ENCODE measurements around the gene IDH2. TPM values are rescaled to one million over a fixed set of nuclear protein-coding genes. Genes with fewer than 3 reads are reported as not detected.

IDH2 gene
- total and polyA plus RNA-seq, 2 of the 4 experiments (the other 2 are of a cell fraction): 84.9 to 118 TPM

DNA sequence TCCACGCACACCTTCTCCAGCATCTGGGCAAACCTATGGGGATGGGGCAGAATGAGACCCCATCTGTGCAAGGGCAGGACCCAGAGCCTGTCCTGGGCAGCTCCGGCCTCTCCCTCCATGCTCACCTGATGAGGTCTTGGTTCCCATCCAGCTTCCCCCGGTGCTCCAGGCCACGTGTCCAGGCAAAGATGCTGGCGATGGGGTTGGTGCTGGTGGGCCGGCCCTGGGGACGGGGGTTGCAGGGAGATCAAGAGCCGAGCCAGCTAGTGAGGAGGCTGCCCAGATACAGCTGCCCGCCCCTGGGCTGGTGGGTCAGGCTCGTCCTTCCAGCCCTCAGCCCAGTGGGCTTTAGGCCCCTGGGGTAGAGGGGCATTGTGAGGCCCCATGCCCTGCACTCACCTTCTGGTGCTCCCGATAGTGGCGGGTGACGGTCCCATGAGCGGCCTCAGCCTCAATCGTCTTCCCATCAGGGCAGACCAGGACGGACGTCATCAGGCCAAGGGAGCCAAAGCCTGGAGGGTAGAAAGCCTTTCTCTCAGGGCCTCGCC lies 17.3 kb downstream of the IDH2 start:
- Histone ChIP-seq H4K20me1 (ENCODE audit: insufficient read depth, low read length) (peaks cover 12% of the 10 kb centered on the region; the same call in 1 of the 2 replicates), H3K36me3 (ENCODE audit: control insufficient read depth, insufficient read depth, low read length) (peaks cover 51% of the 10 kb centered on the region), H3K9me1 (ENCODE audit: insufficient read depth, low read length) (peaks cover 3% of the 10 kb centered on the region; the same call in 1 of the 2 replicates), H3K14ac (replicated peaks; ENCODE audit: low read depth, low read length) (no peak overlapping the region), H2BK120ac (ENCODE audit: low read depth, low read length) (no peak overlapping the region), H3K27ac (ENCODE audit: insufficient read depth, low read length) (no peak overlapping the region), H3K4ac (ENCODE audit: low read depth, low read length) (no peak overlapping the region), H3K9ac (ENCODE audit: low read depth, low read length) (no peak overlapping the region), H3K4me1 (ENCODE audit: control insufficient read depth, insufficient read depth, low read length) (peaks cover 4% of the 10 kb centered on the region; the same call in 1 of the 2 replicates), H3K27me3 (ENCODE audit: control insufficient read depth, insufficient read depth, low read length) (no peaks in the 10 kb centered on the region), H4K8ac (ENCODE audit: low read depth in 2 of 2, low read length in 2 of 2) (no peak overlapping the region), H3K18ac (ENCODE audit: low read depth, low read length) (no peak overlapping the region), H3K9me3 (ENCODE audit: control insufficient read depth, insufficient read depth, low read length) (no peaks in the 10 kb centered on the region), H2BK5ac (ENCODE audit: low read depth, low read length, poor library complexity, severe bottlenecking) (no peak overlapping the region), H3K4me2 (ENCODE audit: low read depth, low read length) (no peak overlapping the region), H2AFZ (replicated peaks; ENCODE audit: low read length, poor library complexity) (no peak overlapping the region), H2AK9ac (replicated peaks; ENCODE audit: low read depth, low read length, poor library complexity) (no peak overlapping the region), H2BK15ac (ENCODE audit: low read depth, low read length) (no peak overlapping the region), H3K79me1 (ENCODE audit: low read depth in 1 of 2, low read length in 2 of 2) (peaks cover 2 to 14% of the 10 kb centered on the region in 2 experiments), H2AK5ac (ENCODE audit: low read depth, low read length) (no peak overlapping the region), H3K23ac (ENCODE audit: low read depth, low read length) (no peak overlapping the region), H4K91ac (ENCODE audit: insufficient read depth, low read depth, low read length) (no peak overlapping the region), H2BK20ac (ENCODE audit: low read depth, low read length) (no peak overlapping the region), H3K56ac (ENCODE audit: extremely low read depth, insufficient read depth, low read length) (no peak overlapping the region), H3K4me3 (ENCODE audit: insufficient read depth, low read depth, low read length) (no peak overlapping the region), H4K5ac (ENCODE audit: low read depth, low read length) (no peak overlapping the region)
- DNase-seq: no peak
- in situ Hi-C loops (cut with MboI; ENCODE audit: low sequenced_read_pairs): no loop called here
- BruUV-seq (replicated peaks): no TSS peak
- no peak for ATAC-seq (ENCODE audit: low read depth)
- ChIA-PET POLR2A (ENCODE audit: unreplicated experiment) (interaction anchor here (0.6 kb wide), 1 partner anchor 510 kb away, joined by 6 read pairs; no protein-coding TSS in a partner anchor), CTCF (interaction anchor here (0.6 kb wide), 1 partner anchor 28 kb away, joined by 4 read pairs; no protein-coding TSS in a partner anchor)
- intact Hi-C loops (cut with micrococcal nuclease): loop anchor here (5.0 to 10.0 kb wide), 2 partner anchors 140 to 343 kb away; no protein-coding TSS in a partner anchor
- dilution Hi-C loops (cut with HindIII; ENCODE audit: low sequenced_read_pairs, unreplicated experiment): no loop called here
- no peak for TF ChIP-seq CEBPB (IDR thresholded peaks at IDR 0.05; ENCODE audit: low read depth, low read length)
- no peak for TF ChIP-seq ELK1 (IDR thresholded peaks at IDR 0.05; ENCODE audit: borderline replicate concordance, low read depth, low read length)
- TF ChIP-seq, protein P1, sequence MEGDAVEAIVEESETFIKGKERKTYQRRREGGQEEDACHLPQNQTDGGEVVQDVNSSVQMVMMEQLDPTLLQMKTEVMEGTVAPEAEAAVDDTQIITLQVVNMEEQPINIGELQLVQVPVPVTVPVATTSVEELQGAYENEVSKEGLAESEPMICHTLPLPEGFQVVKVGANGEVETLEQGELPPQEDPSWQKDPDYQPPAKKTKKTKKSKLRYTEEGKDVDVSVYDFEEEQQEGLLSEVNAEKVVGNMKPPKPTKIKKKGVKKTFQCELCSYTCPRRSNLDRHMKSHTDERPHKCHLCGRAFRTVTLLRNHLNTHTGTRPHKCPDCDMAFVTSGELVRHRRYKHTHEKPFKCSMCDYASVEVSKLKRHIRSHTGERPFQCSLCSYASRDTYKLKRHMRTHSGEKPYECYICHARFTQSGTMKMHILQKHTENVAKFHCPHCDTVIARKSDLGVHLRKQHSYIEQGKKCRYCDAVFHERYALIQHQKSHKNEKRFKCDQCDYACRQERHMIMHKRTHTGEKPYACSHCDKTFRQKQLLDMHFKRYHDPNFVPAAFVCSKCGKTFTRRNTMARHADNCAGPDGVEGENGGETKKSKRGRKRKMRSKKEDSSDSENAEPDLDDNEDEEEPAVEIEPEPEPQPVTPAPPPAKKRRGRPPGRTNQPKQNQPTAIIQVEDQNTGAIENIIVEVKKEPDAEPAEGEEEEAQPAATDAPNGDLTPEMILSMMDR (conservative IDR thresholded peaks at IDR 0.05; ENCODE audit: low read depth, low read length): no peak
- no peak for TF ChIP-seq CHD1 (IDR thresholded peaks at IDR 0.05; ENCODE audit: low read depth, low read length)
- WGBS, 2 experiments (ENCODE audit: extremely low coverage in 2 of 2, insufficient read length in 1 of 2): 88% methylated on average over 7 of the region's 18 CpGs; no CpG with 5 or more reads in 1 of the 2 experiments
